ENCODE results near the gene METTL4.

METTL4 gene, protein sequence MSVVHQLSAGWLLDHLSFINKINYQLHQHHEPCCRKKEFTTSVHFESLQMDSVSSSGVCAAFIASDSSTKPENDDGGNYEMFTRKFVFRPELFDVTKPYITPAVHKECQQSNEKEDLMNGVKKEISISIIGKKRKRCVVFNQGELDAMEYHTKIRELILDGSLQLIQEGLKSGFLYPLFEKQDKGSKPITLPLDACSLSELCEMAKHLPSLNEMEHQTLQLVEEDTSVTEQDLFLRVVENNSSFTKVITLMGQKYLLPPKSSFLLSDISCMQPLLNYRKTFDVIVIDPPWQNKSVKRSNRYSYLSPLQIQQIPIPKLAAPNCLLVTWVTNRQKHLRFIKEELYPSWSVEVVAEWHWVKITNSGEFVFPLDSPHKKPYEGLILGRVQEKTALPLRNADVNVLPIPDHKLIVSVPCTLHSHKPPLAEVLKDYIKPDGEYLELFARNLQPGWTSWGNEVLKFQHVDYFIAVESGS

GRCh38 chr18:2571200-2572170, at the start of gene METTL4, which contains the start of gene NDC80:
Gene METTL4 (minus strand): TSS chr18:2571505. CDS start chr18:2567216, 4,289 bp downstream.
Gene NDC80 (plus strand): TSS chr18:2571557. CDS start chr18:2572986, 1,429 bp downstream.
- DNase-seq, result peak; percentile 54 to 76 (median 64)

DNA sequence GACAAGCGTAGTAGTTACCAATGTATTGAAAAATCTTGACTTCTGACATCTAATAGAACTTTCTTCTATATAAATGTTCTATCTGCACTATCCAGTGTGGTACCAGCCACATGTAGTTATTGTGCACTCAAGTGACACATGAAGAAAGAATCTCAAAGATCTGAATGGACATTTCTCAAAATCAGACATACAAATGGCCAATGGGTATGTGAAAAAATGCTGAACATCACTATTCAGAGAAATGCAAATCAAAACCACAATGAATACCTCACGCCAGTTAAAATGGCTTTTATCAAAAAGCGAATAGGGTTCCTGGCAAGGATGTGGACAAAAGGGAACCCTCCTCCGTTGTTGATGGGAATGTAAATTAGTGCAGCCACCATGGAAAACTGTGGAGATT, 46.7 kb upstream of the METTL4 start:
- DNase-seq, result no peak

- no peak for DNase-seq
Measured at GRCh38 chr18:2617401-2617998, 46.2 kb upstream of the METTL4 start.

DNA sequence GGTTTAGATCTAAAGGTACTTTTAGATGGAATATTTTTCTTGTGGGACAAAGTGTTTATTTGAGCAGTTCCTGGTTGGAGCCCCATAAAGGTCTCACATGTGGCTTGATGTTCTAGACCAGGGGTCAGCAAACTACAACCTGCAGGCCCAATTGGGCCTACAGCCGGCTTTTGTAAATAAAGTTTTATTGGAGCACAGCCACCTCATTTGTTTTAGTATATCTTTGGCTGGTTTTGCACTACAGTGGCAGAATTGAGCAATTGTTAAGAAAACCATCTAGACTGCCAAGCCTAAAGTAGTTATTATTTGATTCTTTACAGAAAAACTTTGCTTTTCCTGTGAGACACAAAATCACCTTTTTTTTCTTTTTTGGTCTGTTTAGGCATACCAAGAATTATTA, 41.7 kb upstream of the METTL4 start:
- DNase-seq, result no peak

- DNase-seq, result no peak
Measured at GRCh38 chr18:2610549-2610948, 39.2 kb upstream of the METTL4 start.

DNA sequence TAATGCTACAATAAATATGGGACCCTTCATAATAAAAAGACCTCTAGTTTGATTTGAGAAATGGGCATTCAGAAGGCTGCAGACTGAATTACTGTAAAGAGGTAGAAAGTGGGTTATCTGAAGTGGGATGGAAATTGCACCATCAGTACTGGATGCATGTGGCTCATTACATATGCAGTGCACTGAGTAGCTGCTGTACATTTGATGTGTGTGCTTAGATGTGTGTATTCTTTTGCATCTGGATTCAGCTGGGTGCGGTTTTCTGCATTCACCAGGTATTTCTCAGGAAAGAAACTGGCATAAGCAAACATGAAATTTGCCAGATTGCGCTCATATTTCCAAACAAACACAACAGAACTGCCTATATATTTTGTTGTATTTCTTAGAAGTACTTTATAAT, 38.3 kb upstream of the METTL4 start:
- no peak for DNase-seq

DNA sequence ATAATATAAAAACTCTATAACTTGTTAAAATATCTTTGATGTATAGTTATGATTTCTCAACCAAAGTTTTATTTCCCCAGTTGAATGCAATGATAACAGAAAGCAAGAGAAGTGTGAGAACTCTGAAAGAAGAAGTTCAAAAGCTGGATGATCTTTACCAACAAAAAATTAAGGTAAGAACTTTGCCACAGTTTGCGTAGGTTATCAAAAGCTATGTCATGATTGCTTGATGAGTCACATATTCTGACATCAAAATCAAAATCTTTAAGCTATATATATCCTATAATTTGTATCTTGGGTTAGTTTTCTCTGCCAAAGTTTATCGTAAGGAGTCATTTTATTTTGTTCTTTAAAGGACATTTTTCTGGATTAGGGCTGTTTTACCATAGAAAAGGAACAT, 35.0 kb upstream of the METTL4 start:
- DNase-seq, result no peak

DNA sequence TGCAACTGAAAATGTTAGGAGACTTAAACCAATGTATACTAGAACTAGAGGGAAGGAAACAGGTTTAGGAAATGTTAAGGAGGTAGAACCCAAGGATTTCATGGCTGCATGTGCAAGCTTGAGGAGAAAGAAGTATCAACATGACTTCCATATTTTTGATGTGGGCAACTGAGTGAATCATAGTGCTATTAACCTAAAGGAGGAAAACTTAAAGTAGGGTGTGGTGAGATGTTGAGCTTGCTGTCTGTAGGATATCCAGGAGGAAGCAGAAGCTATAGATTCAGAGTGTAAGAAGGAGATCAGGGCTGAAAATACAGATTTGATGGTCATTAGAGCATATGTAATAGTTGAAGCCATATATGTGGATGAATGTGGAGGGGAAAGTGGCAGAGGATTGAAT, 31.5 kb upstream of the METTL4 start:
- DNase-seq, result no peak

DNA sequence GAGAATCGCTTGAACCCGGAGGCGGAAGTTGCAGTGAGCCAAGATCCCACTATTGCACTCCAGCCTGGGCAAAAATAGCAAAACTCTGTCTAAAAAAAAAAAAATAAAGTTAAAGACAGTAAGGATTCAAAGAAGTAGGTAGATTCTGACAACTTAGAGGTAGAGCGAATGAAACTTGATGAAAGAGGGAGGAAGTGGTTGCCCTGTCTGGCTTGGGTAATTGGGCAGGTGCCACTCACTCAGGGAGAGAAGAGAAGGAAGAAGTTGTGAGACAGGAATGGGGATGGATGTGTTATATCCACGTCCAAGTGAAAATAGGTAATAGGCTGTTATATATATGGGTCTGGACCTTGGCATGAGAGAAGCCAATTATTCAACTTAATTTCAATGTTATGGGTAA, 26.3 kb upstream of the METTL4 start:
- no peak for DNase-seq

DNA sequence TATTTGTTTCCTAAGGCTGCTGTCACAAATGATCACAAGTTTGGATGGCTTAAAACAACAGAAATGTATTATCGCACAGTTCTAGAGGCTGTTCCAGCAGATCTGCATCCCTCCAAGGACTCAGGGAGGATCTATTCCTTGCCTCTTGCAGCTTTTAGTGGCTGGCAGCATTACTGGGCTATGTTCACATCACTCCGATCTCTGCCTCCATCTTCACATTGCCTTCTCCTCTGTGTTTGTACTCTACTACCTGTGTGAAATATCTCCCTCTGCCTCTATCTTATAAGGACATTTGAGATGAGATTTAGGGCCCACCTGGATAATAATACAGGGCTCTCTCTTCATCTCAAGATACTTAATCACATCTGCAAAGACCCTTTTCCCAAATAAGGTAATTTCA, 19.0 kb upstream of the METTL4 start:
- DNase-seq, result no peak

DNA sequence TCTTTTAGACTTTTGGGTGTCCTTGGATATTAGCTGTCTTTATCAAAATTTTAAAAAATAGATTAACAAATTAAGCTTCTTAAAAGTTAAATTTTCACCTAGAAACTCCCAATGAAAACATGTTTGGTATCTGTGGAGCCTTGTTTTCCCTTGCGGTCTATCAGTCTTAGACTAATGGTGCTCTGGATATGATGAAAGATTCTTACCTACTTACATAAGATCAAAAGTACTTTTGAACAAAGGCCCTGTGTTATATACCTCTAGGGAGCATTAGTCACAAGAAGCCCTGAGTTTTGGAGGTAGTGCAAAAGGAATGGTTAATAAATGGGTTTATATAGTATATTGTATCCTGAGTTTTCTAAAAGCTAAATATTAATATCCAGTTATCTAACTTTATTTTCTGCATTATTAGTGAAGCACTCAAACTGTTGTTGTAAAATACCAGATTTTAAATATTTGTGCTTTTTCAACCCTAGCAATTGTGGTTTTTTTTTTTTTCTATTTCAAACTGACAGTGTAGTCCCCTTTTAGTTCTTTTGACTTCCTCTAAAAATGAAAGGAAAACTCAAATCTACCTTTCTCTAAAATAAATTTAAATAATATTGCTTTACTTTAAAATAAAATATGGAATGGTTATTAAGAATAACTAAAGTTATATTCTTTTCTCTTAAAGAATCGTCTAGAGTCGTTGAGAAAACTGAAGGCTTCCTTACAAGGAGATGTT, 18.2 kb upstream of the METTL4 start:
- DNase-seq, result no peak

DNA sequence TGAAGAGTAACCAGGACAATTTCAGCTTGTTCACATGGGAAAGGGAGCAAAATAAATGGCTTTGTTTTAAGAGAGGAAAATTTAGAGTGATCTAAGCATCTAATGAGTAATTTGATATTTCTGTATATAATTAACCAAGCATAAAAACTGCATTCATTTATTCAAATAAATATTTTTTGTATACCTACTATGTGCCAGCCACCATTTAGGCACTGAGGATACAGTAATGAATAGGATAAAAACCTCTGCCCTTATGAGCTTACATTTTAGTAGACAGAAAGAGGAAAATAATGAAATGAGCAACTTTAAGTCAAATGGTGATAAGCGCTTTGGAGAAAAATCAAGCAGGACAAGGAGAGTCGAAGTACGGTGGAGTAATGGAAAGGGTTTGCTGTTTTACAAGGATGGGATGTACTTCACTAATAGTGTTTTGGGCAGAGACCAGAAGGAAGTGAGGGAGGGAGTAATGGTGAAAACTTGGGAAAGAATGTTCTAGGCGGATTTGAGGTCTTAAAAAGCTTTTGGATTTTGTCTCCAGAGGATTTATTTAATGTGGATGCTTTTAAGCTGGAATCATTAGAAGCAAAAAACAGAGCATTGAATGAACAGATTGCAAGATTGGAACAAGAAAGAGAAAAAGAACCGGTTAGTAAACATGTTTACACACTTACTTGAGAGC, 17.5 kb upstream of the METTL4 start:
- DNase-seq, result no peak

GRCh38 chr18:2587788-2588187, 16.5 kb upstream of the METTL4 start:
- no peak for DNase-seq

DNA sequence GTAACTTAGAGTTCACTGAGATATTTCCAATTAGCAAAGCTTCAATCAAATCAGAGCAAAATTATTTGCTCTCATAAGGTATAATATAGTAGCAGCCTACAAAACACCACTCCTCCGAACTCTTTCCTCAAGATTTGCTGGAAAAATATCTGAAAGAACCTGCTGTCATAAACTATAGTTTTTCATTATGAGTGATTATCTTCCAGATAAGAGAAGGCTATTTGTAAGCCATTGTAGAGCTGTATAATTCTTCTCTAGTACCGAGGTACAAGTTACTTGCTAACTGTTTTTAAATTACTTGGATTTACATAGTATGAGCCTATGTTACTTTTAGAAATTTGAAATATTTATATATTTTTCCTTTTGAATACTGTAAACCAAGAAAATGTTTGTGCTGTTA, 2.1 kb upstream of the METTL4 start:
- no peak for DNase-seq

GRCh38 chr18:2572892-2573291, 1.6 kb upstream of the METTL4 start:
- DNase-seq, result no peak

DNA sequence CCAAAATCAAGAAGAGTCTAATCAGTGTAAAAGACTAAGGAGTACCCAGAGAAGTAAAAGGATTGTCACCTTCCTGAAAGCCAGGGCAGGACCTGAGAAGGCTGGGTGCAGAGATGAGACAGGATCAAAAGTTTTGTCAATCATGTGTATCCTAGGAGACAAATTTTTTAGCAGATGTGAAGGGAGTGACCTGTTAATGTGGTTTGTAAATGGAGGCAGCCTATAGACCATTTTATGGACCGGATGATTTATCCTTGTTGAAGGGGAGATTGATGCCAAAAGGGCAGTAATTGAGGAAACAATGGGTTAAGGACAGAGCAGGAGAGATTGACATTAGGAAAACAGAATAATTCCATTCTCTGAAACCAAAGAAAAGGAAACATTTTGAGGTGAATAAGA, 865 bp upstream of the METTL4 start:
- no peak for DNase-seq

- DNase-seq, result peak; percentile 19 to 59 (median 44)
Measured at GRCh38 chr18:2570772-2571199, 519 bp downstream of the METTL4 start.

- DNase-seq, result no peak
Measured at GRCh38 chr18:2569338-2570207, 1.7 kb downstream of the METTL4 start.

GRCh38 chr18:2568605-2569004, 2.7 kb downstream of the METTL4 start:
- no peak for DNase-seq

GRCh38 chr18:2568129-2568528, 3.2 kb downstream of the METTL4 start:
- no peak for DNase-seq

GRCh38 chr18:2564373-2564772, 6.9 kb downstream of the METTL4 start:
- no peak for DNase-seq
